ENCODE measurements around the gene HSPA12A. TPM values are rescaled to one million over a fixed set of nuclear protein-coding genes. Genes with fewer than 3 reads are reported as not detected.
"Not testable (repeated sequence)": the region's sequence is repeated elsewhere in the genome, so short reads cannot be mapped to it uniquely, and the experiment has no call there.

HSPA12A gene
- total RNA-seq, 1 experiment from 2014 or later, result 0.92 TPM

DNA sequence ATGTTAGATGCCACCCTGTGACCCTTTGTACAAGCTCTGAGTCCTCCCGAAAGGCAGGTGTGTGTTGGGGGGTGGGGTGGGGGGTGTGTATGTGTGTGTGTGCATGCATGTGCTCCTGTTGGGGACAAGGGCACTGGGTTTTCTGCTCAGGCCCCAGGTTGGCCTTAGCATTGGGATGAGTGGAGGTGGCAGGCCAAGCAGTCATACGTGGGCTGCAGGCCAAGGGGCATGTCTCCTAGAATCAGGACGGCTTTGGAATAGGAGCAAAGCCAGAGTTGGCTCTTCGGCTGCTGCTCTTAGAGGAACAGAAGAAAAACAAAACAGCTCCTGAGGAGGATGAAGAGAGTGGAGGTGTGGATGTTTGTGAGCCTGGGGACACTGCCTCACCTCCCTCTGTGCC lies 26.0 kb downstream of the HSPA12A start:
- DNase-seq (ENCODE audit: low spot score), result no peak

GRCh38 chr10:116715839-116716377 lies 26.5 kb downstream of the HSPA12A start:
- DNase-seq (ENCODE audit: low spot score), result no peak

DNA sequence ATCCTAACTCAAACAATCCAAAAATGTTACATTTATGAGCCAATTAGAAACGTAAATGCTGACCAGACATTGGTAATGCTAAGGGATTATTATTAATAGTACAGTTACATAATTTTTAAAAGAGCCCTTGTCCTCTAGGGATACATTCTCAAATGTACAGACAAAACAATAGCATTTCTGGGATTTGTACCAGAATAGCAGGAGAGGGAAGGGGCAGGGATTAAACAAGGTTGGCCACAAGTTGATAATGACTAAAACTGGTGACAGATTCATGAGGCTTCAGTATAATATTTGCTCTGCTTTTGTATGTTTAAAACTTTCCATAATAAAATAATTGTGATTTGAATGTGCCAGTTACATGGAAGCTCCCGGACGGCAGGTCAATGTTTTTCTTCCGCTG lies 27.0 kb downstream of the HSPA12A start:
- DNase-seq (ENCODE audit: low spot score), result no peak

DNA sequence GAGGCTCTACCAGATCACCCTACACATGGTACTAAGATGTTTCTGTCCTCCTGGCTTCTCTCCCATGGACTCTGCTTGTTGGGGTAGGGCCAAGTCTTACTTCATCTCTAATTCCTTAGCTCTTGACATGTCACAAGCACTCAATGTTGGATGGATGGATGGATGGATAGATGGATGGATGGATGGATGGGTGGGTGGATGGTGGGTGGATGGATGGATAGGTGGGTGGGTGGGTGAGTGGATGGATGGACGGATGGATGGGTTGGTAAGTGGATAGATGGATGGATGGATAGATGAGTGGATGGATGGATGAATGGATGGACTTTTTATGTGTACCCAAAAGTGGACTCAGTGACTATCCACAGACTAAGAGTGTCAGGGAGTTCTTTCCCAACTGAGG lies 28.5 kb downstream of the HSPA12A start:
- DNase-seq (ENCODE audit: low spot score), result no peak

DNA sequence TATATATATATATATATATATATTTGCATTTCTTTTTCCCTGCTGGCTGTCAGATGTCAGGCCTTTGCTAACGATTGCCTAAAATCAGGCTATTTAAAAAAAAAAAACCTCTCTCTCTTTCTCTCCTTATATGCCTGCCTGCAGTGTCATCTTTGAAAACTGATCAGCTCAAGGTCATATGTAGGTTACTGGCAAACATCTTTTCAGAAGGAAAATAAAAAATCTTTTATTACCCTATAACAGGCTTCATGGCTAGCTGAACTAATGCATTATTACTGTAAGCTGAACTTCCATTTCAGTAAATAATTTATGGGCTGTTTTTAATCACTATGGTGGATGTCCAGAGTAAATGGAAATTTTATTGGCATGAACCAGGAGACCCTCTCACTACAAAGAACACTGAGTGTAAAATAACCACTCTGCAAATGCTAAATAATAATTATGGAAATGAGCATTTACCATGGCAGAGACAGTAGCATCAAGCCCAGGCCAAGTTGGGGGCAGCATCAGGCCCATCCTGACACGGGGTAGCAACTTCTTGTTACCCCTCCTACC lies 29.3 kb downstream of the HSPA12A start:
- no peak for DNase-seq (ENCODE audit: low spot score)

DNA sequence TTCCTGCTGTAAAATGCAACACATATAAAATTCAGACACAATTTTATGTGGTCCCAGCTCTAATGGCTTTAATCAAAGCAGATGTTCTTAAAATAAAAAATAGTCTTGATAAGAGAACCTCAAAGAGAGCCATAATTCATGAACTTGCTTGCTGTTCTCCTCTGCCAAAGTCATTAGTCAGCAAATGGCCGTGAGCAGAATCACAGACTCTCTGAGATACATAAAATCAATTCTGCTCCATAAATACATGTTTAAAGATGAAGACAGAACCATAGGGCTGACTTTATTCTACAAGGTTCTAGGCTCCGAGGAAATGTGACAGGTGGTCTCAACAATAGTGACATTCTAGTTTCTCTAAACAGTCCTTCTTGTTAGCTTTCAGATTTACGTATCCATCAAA lies 29.8 kb downstream of the HSPA12A start:
- DNase-seq (ENCODE audit: low spot score), result no peak

GRCh38 chr10:116711803-116712202 lies 30.6 kb downstream of the HSPA12A start:
- not testable (repeated sequence) for DNase-seq (ENCODE audit: low spot score)

DNA sequence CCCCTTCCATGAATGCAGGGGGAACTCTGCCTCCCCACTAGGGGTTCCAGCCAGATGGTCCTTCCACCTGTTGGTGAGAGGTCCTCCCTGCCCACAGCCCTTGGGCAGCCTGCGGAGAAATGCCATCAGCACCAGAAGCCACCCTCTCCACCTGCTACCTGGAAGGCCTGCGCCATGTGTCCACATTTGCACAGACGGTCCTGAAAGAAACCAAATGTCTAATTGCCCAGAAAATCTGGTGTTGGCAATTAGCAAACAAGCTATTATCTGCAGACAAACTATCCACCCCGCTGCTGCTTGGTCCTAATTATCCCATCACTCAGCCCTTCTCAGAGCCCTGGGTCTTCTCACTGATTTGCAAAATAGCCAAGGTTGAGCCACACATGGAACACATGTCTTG lies 32.3 kb downstream of the HSPA12A start:
- DNase-seq (ENCODE audit: low spot score), result no peak

DNA sequence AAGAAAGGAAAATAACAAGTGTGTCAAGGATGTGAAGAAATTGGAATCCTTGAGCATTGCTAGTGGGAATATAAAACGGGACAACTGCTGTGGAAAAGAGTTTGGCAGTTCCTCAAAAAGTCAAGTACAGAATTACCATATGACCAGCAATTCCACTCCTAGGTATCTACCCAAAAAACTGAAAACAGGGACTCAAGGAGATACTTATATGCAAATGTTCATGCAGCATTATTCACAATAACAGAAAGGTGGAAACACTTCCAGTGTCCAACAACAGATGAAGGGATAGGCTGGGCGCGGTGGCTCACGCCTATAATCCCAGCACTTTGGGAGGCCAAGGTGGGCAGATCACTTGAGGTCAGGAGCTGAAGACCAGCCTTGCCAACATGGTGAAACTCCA lies 33.5 kb downstream of the HSPA12A start:
- no peak for DNase-seq (ENCODE audit: low spot score)

- no peak for DNase-seq (ENCODE audit: low spot score)
Observed at GRCh38 chr10:116708391-116708821, 34.0 kb downstream of the HSPA12A start.

- DNase-seq (ENCODE audit: low spot score), result no peak
Observed at GRCh38 chr10:116707981-116708380, 34.4 kb downstream of the HSPA12A start.

DNA sequence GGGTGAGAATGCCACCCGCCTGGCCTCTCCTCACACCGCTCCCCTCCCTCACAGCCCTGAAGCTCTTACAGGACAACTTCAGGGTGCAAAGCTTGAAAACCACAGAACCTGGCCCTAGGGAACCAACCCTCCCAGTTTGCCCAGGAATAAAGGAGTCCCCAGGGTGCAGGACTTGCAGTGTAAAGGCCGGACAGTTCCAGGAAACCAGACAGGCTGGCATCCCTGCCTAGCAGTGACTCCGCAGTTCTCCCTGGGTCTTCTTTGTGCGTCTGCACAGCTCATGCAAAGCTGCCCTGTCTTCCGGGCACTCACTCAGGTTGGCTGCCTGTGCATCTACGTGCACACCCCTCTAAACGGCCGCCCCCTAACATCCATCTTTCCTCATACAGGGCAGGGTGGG lies 36.1 kb downstream of the HSPA12A start:
- DNase-seq (ENCODE audit: low spot score), result no peak

GRCh38 chr10:116705498-116705897 lies 36.9 kb downstream of the HSPA12A start:
- no peak for DNase-seq (ENCODE audit: low spot score)

- no peak for DNase-seq (ENCODE audit: low spot score)
Observed at GRCh38 chr10:116704926-116705325, 37.4 kb downstream of the HSPA12A start.

DNA sequence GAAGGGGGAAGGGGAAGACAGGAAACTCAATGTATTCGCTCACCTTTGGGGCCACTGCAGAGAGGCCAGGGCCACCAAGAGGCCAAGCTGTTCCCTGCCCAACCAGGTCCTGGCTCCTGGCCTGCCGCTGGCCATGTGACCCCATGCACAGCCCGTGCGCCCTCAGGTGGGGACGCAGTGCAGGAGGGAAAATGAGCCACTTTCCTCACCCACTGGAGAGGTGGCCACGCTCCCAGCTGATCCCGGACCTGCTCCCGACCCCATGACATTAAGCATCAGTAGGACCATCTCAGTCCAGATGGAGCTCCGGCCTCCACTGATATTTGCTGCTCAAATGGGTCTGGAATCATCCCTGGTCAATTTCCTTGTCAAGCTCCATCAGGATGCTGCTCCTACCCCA lies 40.2 kb downstream of the HSPA12A start:
- no peak for DNase-seq (ENCODE audit: low spot score)

GRCh38 chr10:116699471-116700150 lies 42.8 kb downstream of the HSPA12A start:
- no peak for DNase-seq (ENCODE audit: low spot score)

DNA sequence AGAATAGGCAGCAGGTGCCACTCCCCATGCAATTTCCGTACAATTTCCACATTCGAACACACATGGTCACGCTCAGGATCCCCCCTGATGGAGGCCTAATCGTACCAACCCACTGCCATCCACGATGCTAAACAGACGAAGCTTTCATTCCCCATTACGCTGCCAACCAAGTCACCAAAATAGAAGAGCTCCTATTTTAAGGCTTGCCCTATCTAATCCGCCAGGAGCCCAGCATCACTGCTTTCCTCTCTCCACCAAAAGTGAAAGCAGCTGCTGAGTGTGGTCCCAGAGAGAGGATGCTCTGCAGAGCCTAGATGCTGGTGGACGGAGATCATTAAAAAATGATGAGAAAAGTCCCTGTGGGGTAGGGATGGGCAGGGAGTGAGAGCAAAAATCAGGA lies 43.3 kb downstream of the HSPA12A start:
- DNase-seq (ENCODE audit: low spot score), result no peak

GRCh38 chr10:116698364-116698763 lies 44.0 kb downstream of the HSPA12A start:
- no peak for DNase-seq (ENCODE audit: low spot score)

GRCh38 chr10:116697816-116698215 lies 44.5 kb downstream of the HSPA12A start:
- no peak for DNase-seq (ENCODE audit: low spot score)

GRCh38 chr10:116696919-116697318 lies 45.4 kb downstream of the HSPA12A start:
- DNase-seq (ENCODE audit: low spot score), result no peak

- no peak for DNase-seq (ENCODE audit: low spot score)
Observed at GRCh38 chr10:116694927-116695268, 47.5 kb downstream of the HSPA12A start.

DNA sequence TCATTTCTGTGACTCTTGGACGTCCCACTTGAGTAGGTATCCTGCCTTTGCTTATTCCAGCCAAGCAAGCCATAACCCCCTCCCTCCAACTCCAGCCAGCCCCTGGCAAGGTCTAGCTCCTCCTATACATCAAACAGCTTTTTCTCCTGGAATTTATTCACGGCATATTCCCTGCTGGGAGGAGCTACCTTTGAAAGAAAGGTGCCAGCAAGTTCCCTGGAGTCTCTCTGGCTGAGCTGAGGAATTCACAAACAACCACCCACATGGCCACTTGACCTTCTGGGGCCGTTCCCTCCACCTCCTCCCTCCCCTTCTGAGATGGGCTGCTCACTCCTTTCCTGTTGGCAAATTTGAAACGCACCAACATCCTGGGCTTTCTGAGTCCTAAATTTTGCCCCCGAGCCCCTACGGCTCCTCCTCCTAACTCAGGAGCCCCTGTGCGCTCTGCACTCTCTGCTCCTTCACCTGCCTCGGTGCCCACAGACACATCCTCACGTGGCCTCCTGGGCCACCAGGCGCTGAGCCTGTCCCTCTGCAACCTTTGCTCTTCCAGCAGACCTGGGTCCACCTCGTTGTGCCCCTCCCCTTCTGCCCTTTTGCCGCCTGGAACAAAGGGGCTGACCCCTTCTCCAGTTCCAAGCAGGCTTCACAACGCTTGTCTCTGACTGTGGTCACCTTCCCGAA lies 48.0 kb downstream of the HSPA12A start:
- no peak for DNase-seq (ENCODE audit: low spot score)

GRCh38 chr10:116692225-116692624 lies 50.1 kb downstream of the HSPA12A start:
- DNase-seq (ENCODE audit: low spot score), result no peak

Measured in HT-29 (cell line).